ENCODE data around the gene FSD2. TPM values are rescaled to one million over a fixed set of nuclear protein-coding genes. Genes with fewer than 3 reads are reported as not detected.

The FSD2 gene
- total RNA-seq, 6 donors from 2014 or later = 0.86 TPM; not detected in 5

GRCh38 chr15:82730022-82730530 lies 75.8 kb downstream of the FSD2 start:
- H3K9me3 ChIP-seq = no peaks in the 10 kb centered on the region
- no peaks in the 10 kb centered on the region for H3K27me3 ChIP-seq
- DNase-seq (no peak), ATAC-seq (ENCODE audit: low FRiP score in 2 of 2) (no peak)
- H3K4me3 ChIP-seq = no peak overlapping the region
- H3K4me1 ChIP-seq = no peaks in the 10 kb centered on the region
- H3K36me3 ChIP-seq = no peaks in the 10 kb centered on the region
- WGBS, 2 donors = 87 to 91% methylated on average over 11 of the region's 11 CpGs
- TF ChIP-seq POLR2AphosphoS5 (IDR thresholded peaks at IDR 0.05) = no peak
- no peak for TF ChIP-seq CTCF (IDR thresholded peaks at IDR 0.05)
- no peak for TF ChIP-seq POLR2A (IDR thresholded peaks at IDR 0.05)
- no peak for TF ChIP-seq EP300 (IDR thresholded peaks at IDR 0.05)
- H3K27ac ChIP-seq = no peak overlapping the region

DNA sequence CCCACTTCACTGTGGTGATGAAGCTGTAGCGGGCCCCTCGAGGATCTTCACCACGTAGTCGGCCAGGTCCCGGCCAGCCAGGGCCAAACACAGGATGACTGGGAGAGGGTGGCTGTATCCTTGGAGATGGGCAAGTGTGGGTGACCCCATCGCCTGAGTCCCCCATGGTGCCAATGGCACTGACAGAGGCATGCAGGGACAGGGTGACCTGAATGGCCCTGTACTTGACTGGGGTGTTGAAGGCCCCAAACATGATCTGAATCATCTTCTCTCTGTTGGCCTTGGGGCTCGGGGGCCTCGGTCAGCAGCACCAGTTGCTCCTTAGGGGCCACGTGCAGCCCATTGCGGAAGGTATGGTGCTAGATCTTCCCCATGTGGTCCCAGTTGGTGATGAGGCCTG lies 79.1 kb downstream of the FSD2 start:
- ATAC-seq (ENCODE audit: low FRiP score in 2 of 2) = peak; percentile 16 to 34
- WGBS, 2 donors = 93 to 100% methylated on average over 3 to 7 of the region's 10 CpGs

DNA sequence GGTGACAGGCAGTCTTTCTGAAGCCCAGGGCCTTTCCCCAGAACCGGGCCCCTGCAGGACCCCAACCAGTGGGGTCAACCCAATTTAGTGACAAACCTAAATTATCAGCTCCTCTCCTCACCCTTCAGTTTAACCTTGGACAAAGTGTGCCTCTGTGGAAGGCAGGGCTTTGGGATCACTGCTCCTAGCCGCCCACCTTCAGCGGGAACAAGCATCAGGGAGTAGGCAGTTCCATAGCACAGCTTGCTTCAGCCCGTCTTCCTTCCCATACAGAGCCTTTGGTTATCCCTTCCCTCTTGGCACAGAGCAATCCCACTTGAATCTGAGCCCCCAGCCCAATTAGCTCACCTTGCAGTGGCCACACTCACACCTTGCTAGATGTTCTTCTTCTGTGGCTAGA lies 90.9 kb downstream of the FSD2 start:
- TF ChIP-seq POLR2A (IDR thresholded peaks at IDR 0.05) (no peak), EP300 (IDR thresholded peaks at IDR 0.05) (no peak), POLR2AphosphoS5 (IDR thresholded peaks at IDR 0.05) (no peak), CTCF (IDR thresholded peaks at IDR 0.05) (no peak)
- Histone ChIP-seq H3K4me1 (peaks cover 3 to 5% (median 4%) of the 10 kb centered on the region in 4 donors), H3K36me3 (no peaks in the 10 kb centered on the region), H3K27ac (no peak overlapping the region), H3K9me3 (no peaks in the 10 kb centered on the region), H3K27me3 (no peaks in the 10 kb centered on the region), H3K4me3 (no peak overlapping the region)
- DNase-seq (no peak), ATAC-seq (ENCODE audit: low FRiP score in 2 of 2) (no peak)
- WGBS, 2 donors = 92 to 95% methylated on average over 3 to 4 of the region's 4 CpGs

More for the DNA sequence above, 79.1 kb downstream of the FSD2 start:
- no peak overlapping the region for H3K27ac ChIP-seq
- H3K36me3 ChIP-seq = no peaks in the 10 kb centered on the region
- H3K9me3 ChIP-seq = no peaks in the 10 kb centered on the region
- no peak overlapping the region for H3K4me3 ChIP-seq
- H3K4me1 ChIP-seq = no peaks in the 10 kb centered on the region
- no peaks in the 10 kb centered on the region for H3K27me3 ChIP-seq
- no peak for TF ChIP-seq EP300 (IDR thresholded peaks at IDR 0.05)
- no peak for TF ChIP-seq CTCF (IDR thresholded peaks at IDR 0.05)
- no peak for TF ChIP-seq POLR2A (IDR thresholded peaks at IDR 0.05)
- TF ChIP-seq POLR2AphosphoS5 (IDR thresholded peaks at IDR 0.05) = no peak
- DNase-seq = peak in 1 of 2 donors; percentile 34

DNA sequence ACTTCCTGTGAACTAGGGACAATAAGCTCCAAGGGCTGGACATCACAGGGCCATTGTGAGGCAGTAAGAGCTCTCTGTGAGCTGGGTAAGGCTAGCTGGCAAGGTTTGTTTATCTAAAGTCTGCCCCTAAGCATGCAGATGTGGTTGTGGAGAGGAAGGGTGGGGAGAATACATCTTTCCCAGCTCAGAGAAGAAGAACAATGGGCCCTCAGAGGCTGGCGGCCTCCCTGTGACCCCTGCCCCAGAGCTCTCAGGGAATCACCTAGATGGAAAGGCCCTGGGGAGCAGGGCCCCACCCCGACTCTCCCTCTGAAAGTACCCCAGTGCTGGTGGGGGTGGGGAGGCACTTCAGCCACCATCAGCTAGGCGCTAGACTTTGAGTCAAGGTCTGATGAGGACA lies 91.9 kb downstream of the FSD2 start:
- Histone ChIP-seq H3K36me3 (no peaks in the 10 kb centered on the region), H3K9me3 (no peaks in the 10 kb centered on the region), H3K27me3 (no peaks in the 10 kb centered on the region), H3K4me1 (peaks cover 9 to 15% (median 10%) of the 10 kb centered on the region in 4 donors), H3K4me3 (no peak overlapping the region), H3K27ac (no peak overlapping the region)
- 50 to 64% methylated on average over 1 to 3 of the region's 3 CpGs for WGBS, 2 donors
- no peak for ATAC-seq (ENCODE audit: low FRiP score in 2 of 2)
- no peak for TF ChIP-seq CTCF (IDR thresholded peaks at IDR 0.05)
- no peak for TF ChIP-seq POLR2A (IDR thresholded peaks at IDR 0.05)
- no peak for TF ChIP-seq EP300 (IDR thresholded peaks at IDR 0.05)
- no peak for TF ChIP-seq POLR2AphosphoS5 (IDR thresholded peaks at IDR 0.05)
- DNase-seq = no peak

DNA sequence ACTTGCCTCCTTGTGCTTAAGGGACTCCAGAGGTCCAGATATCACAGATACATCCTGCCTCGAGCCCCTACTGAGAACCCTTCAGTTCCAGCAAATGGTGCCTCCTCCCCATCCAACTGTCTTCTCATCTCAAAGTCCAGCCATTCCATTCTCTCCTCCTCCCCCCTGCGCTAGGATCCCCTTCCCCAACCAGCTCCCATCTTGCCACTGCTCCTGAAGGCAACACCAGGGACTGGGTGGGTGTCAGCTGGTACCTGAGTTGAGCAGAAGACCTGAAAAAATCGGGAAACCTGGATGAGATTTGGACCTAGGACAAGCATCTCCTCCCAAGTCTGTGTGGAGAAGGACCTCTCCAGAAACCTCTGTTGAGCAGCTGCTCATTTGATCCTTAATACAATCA lies 93.8 kb downstream of the FSD2 start:
- Histone ChIP-seq H3K9me3 (no peaks in the 10 kb centered on the region), H3K36me3 (no peaks in the 10 kb centered on the region), H3K27ac (no peak overlapping the region), H3K4me3 (no peak overlapping the region), H3K27me3 (no peaks in the 10 kb centered on the region), H3K4me1 (peaks cover 9 to 18% (median 12%) of the 10 kb centered on the region in 4 donors)
- ATAC-seq (ENCODE audit: low FRiP score in 2 of 2) (no peak), DNase-seq (no peak)
- no peak for TF ChIP-seq CTCF (IDR thresholded peaks at IDR 0.05)
- no peak for TF ChIP-seq POLR2A (IDR thresholded peaks at IDR 0.05)
- no peak for TF ChIP-seq POLR2AphosphoS5 (IDR thresholded peaks at IDR 0.05)
- TF ChIP-seq EP300 (IDR thresholded peaks at IDR 0.05) = no peak
- 75 to 76% methylated on average over 3 of the region's 3 CpGs for WGBS, 2 donors

Measured in upper lobe of left lung (tissue), 6 donors.